GM21786 (cell line): Measurements from ENCODE around the gene ABCA13.

Source experiments
- ATAC-seq: cut with Tn5 transposase; IDR thresholded peaks from one replicate; pipeline ENCODE4 v1.9.1; 2021; ENCODE audit not compliant: unreplicated experiment

ABCA13 gene

GRCh38 chr7:48627164-48627563 lies 455.9 kb downstream of the ABCA13 start:
- ATAC-seq, result no peak

- ATAC-seq, result no peak
Observed at GRCh38 chr7:48628793-48629349, 457.6 kb downstream of the ABCA13 start.

- no peak for ATAC-seq
Observed at GRCh38 chr7:48634116-48634632, 462.9 kb downstream of the ABCA13 start.

GRCh38 chr7:48635796-48636195 lies 464.5 kb downstream of the ABCA13 start:
- no peak for ATAC-seq

GRCh38 chr7:48636391-48637015 lies 465.2 kb downstream of the ABCA13 start:
- ATAC-seq, result no peak

GRCh38 chr7:48637382-48637781 lies 466.1 kb downstream of the ABCA13 start:
- ATAC-seq, result peak; percentile 68

- no peak for ATAC-seq
Observed at GRCh38 chr7:48638041-48638440, 466.8 kb downstream of the ABCA13 start.

GRCh38 chr7:48643431-48644013 lies 472.3 kb downstream of the ABCA13 start:
- no peak for ATAC-seq

- no peak for ATAC-seq
Observed at GRCh38 chr7:48658138-48658537, 486.9 kb downstream of the ABCA13 start.

GRCh38 chr7:48660306-48660870 lies 489.1 kb downstream of the ABCA13 start:
- no peak for ATAC-seq

- ATAC-seq, result no peak
Observed at GRCh38 chr7:48664241-48664640, 493.0 kb downstream of the ABCA13 start.

- ATAC-seq, result no peak
Observed at GRCh38 chr7:48665353-48666135, 494.3 kb downstream of the ABCA13 start.

GRCh38 chr7:48667407-48667806 lies 496.1 kb downstream of the ABCA13 start:
- no peak for ATAC-seq

- ATAC-seq, result no peak
Observed at GRCh38 chr7:48671656-48672055, 500.4 kb downstream of the ABCA13 start.

GRCh38 chr7:48681006-48681405 lies 509.7 kb downstream of the ABCA13 start:
- no peak for ATAC-seq

- peak; percentile 83 for ATAC-seq
Observed at GRCh38 chr7:48691788-48692187, 520.5 kb downstream of the ABCA13 start.
